Spleen (tissue), 11 donors: ENCODE results near the gene NEUROD1. TPM values are rescaled to one million over a fixed set of nuclear protein-coding genes. Genes with fewer than 3 reads are reported as not detected.

Source experiments
- DNase-seq: peaks from one replicate; pipeline ENCODE4 v3.0.0-alpha.2; 2020
- H3K27ac ChIP-seq, 8 donors: fragments of 200-600 bp; sonication (generic) in 7 of 8; 1 replicate in 4 of 8; 2 replicates in 4 of 8; pipeline versions ENCODE4 v1.5.0 to v1.8.0; 2016 to 2021; ENCODE audit warnings: inconsistent platforms in 4 of 8, mild to moderate bottlenecking in 4 of 8, moderate library complexity in 1 of 8
- H3K27me3 ChIP-seq, 7 donors: fragments of 200-600 bp; sonication (generic) in 6 of 7; replicated peaks in 1 of 7; 1 replicate in 4 of 7; 2 replicates in 3 of 7; pipeline versions ENCODE4 v1.5.0 to v1.8.0; 2016 to 2021; ENCODE audit warnings: inconsistent platforms in 3 of 7, mild to moderate bottlenecking in 1 of 7
- H3K36me3 ChIP-seq, 6 donors: fragments of 200-600 bp; sonication (generic) in 5 of 6; 1 replicate in 4 of 6; 2 replicates in 2 of 6; pipeline versions ENCODE4 v1.5.0 to v1.8.0; 2016 to 2021; ENCODE audit warnings: inconsistent platforms in 2 of 6
- H3K4me1 ChIP-seq, 6 donors: fragments of 200-600 bp; sonication (generic) in 5 of 6; 1 replicate in 3 of 6; 2 replicates in 3 of 6; pipeline versions ENCODE4 v1.5.0 to v1.8.0; 2016 to 2021; ENCODE audit warnings: inconsistent platforms in 3 of 6
- H3K4me3 ChIP-seq, 8 donors: fragments of 200-600 bp; sonication (generic) in 7 of 8; 1 replicate in 4 of 8; 2 replicates in 4 of 8; pipeline versions ENCODE4 v1.5.0 to v1.8.0; 2016 to 2021; ENCODE audit warnings: inconsistent platforms in 4 of 8, mild to moderate bottlenecking in 4 of 8, moderate library complexity in 2 of 8
- H3K9me3 ChIP-seq, 8 donors: fragments of 200-600 bp; sonication (generic) in 7 of 8; 1 replicate in 4 of 8; 2 replicates in 4 of 8; pipeline versions ENCODE4 v1.5.0 to v1.8.0; 2016 to 2021; ENCODE audit warnings: inconsistent platforms in 4 of 8
- CTCF ChIP-seq, 11 experiments: fragments of 200-600 bp in 7 of 11; fragments of 450-650 bp in 4 of 11; sonication (generic) in 4 of 11; IDR thresholded peaks in 8 of 11; conservative IDR thresholded peaks in 3 of 11; 1 replicate in 7 of 11; 2 replicates in 4 of 11; pipeline versions ENCODE4 v1.4.0 to v1.8.0; 2016 to 2021; ENCODE audit warnings: antibody characterized with exemption in 11 of 11, inconsistent platforms in 4 of 11, mild to moderate bottlenecking in 1 of 11
- POLR2A ChIP-seq, 3 donors: fragments of 450-650 bp; IDR thresholded peaks; one replicate each; pipeline ENCODE4 v1.5.1; 2017; ENCODE audit warnings: antibody characterized with exemption in 3 of 3, mild to moderate bottlenecking in 1 of 3
- POLR2AphosphoS5 ChIP-seq, 3 donors: sonication (generic); formaldehyde crosslinking; IDR thresholded peaks; one replicate each; pipeline ENCODE4 v1.5.1; 2017; ENCODE audit warnings: antibody characterized with exemption in 3 of 3
- WGBS, 5 donors: extraction: QIAGEN DNeasy Blood & Tissue Kit in 3 of 5; methylation state at CpG; one replicate each; pipeline versions ENCODE4 v1.1.5 to v1.1.7; 2013 to 2018; 5-methylcytosine and 5-hydroxymethylcytosine counted together
- intact Hi-C: fragments of 100-400 bp; cut with DNase I; formaldehyde crosslinking; loops from one replicate; pipeline ENCODE4 v1.15.0; 2023; ENCODE audit warnings: low total_unique reads
- polyA plus RNA-seq, 3 donors: library from polyadenylated mRNA; stranded (reverse); fragments of 200-250 nt; gene quantifications; one replicate each; pipeline ENCODE4 v1.2.1, GENCODE V29; 2013
- total RNA-seq, 7 donors: library from RNA; depleted of rRNA in 3 of 7; stranded (reverse); fragments of >200 nt in 3 of 7; fragmentation: NEBNext Ultra II Directional in 4 of 7; extraction: Animal tissue kit (Norgen Biotek cat#: 25700) in 4 of 7; gene quantifications; one replicate each; pipeline versions ENCODE4 v1.1.0 to v1.2.1, GENCODE V29; 2016 to 2021
- donor health status: healthy with polysubstance abuse.
- donor health status: DM: no; HTN: no; CAD: no; lungs with moderate emphysema.
- donor health status: DM: no; HTN: no; CAD: no.
- donor health status: Bipolar disorder and iron deficiency.
- donor health status: healthy.
- donor health status: DM: no; HTN: no; CAD: no.
- donor health status: DM: yes; HTN: yes; CAD: no.

NEUROD1 gene
- total and polyA plus RNA-seq, 10 donors = 0.10 TPM; not detected in 9

- no peak for TF ChIP-seq POLR2AphosphoS5 (IDR thresholded peaks at IDR 0.05)
- TF ChIP-seq POLR2A (IDR thresholded peaks at IDR 0.05) = no peak
- no peak for TF ChIP-seq CTCF (IDR thresholded peaks at IDR 0.05 in 8 of 11, conservative IDR thresholded peaks at IDR 0.05 in 3 of 11)
- H3K4me1 ChIP-seq = no peaks in the 10 kb centered on the region
- intact Hi-C loops = no loop called here
Observed at GRCh38 chr2:181648478-181649155, 31.7 kb downstream of the NEUROD1 start.

GRCh38 chr2:181646415-181646987, 33.8 kb downstream of the NEUROD1 start:
- Histone ChIP-seq H3K4me1 (no peaks in the 10 kb centered on the region), H3K4me3 (no peak overlapping the region), H3K36me3 (no peaks in the 10 kb centered on the region), H3K27ac (no peak overlapping the region), H3K9me3 (no peaks in the 10 kb centered on the region), H3K27me3 (peaks cover 0 to 18% (median 0%) of the 10 kb centered on the region in 7 donors)
- TF ChIP-seq POLR2AphosphoS5 (IDR thresholded peaks at IDR 0.05) (no peak), CTCF (IDR thresholded peaks at IDR 0.05 in 8 of 11, conservative IDR thresholded peaks at IDR 0.05 in 3 of 11) (no peak), POLR2A (IDR thresholded peaks at IDR 0.05) (no peak)
- intact Hi-C loops = no loop called here
- DNase-seq = no peak
- WGBS, 5 donors = 66 to 84% (median 81%) methylated on average over 1 of the region's 1 CpG

More at GRCh38 chr2:181648478-181649155, 31.7 kb downstream of the NEUROD1 start:
- Histone ChIP-seq H3K27me3 (peaks cover 0 to 18% (median 0%) of the 10 kb centered on the region in 7 donors), H3K4me3 (no peak overlapping the region), H3K9me3 (no peaks in the 10 kb centered on the region), H3K36me3 (no peaks in the 10 kb centered on the region), H3K27ac (no peak overlapping the region)
- DNase-seq = no peak
- WGBS, 5 donors = 91 to 94% (median 92%) methylated on average over 2 of the region's 2 CpGs

GRCh38 chr2:181643151-181643550, 37.2 kb downstream of the NEUROD1 start:
- Histone ChIP-seq H3K4me3 (no peak overlapping the region), H3K27me3 (peaks cover 0 to 18% (median 0%) of the 10 kb centered on the region in 7 donors), H3K36me3 (no peaks in the 10 kb centered on the region), H3K4me1 (no peaks in the 10 kb centered on the region), H3K27ac (no peak overlapping the region), H3K9me3 (no peaks in the 10 kb centered on the region)
- no peak for TF ChIP-seq POLR2AphosphoS5 (IDR thresholded peaks at IDR 0.05)
- no peak for TF ChIP-seq CTCF (IDR thresholded peaks at IDR 0.05 in 8 of 11, conservative IDR thresholded peaks at IDR 0.05 in 3 of 11)
- no peak for TF ChIP-seq POLR2A (IDR thresholded peaks at IDR 0.05)
- DNase-seq = no peak
- WGBS, 5 donors = 67 to 90% (median 87%) methylated on average over 1 of the region's 1 CpG
- intact Hi-C loops = no loop called here

GRCh38 chr2:181642086-181642485, 38.2 kb downstream of the NEUROD1 start:
- no peaks in the 10 kb centered on the region for H3K36me3 ChIP-seq
- H3K27me3 ChIP-seq = peaks cover 0 to 14% (median 0%) of the 10 kb centered on the region in 7 donors
- no peak for DNase-seq
- intact Hi-C loops = no loop called here
- no peak for TF ChIP-seq POLR2A (IDR thresholded peaks at IDR 0.05)
- TF ChIP-seq POLR2AphosphoS5 (IDR thresholded peaks at IDR 0.05) = no peak
- TF ChIP-seq CTCF (IDR thresholded peaks at IDR 0.05 in 8 of 11, conservative IDR thresholded peaks at IDR 0.05 in 3 of 11) = no peak
- no peak overlapping the region for H3K4me3 ChIP-seq
- WGBS, 5 donors = 76 to 86% (median 82%) methylated on average over 4 of the region's 4 CpGs
- no peaks in the 10 kb centered on the region for H3K9me3 ChIP-seq
- H3K27ac ChIP-seq = no peak overlapping the region
- H3K4me1 ChIP-seq = no peaks in the 10 kb centered on the region
